DLD1 (cell line): ENCODE data around the gene SNX5.

ENCODE experiments used
- in situ Hi-C: cut with HindIII; loops from 2 replicates; pipeline ENCODE4 v1.10.0; 2017; ENCODE audit warnings: low sequenced_read_pairs

The SNX5 gene

GRCh38 chr20:17993546-17993945 is 25.0 kb upstream of the SNX5 start:
- in situ Hi-C loops: no loop called here

- in situ Hi-C loops: no loop called here
These were observed 24.4 kb upstream of the SNX5 start for GRCh38 chr20:17992847-17993513.

DNA sequence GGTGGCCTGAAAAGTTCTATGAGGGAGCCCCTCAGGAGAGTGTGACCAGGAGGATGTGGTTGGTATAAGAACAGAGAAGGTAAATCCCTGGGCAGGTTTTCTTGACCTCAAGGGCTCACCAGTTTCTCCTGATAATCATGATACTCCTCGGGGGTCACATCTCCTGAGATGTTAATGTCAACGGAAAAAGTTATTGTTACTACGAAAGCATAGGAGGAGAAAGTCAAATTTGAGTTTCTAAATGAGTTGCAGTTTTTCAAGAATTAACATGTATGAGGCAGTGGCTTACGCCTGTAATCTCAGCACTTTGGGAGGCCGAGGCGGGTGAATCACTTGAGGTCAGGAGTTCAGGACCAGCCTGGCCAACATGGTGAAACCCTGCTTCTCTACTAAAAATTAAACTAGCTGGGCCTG is 23.6 kb upstream of the SNX5 start:
- in situ Hi-C loops: no loop called here

GRCh38 chr20:17990278-17990972 is 21.8 kb upstream of the SNX5 start:
- in situ Hi-C loops: no loop called here

DNA sequence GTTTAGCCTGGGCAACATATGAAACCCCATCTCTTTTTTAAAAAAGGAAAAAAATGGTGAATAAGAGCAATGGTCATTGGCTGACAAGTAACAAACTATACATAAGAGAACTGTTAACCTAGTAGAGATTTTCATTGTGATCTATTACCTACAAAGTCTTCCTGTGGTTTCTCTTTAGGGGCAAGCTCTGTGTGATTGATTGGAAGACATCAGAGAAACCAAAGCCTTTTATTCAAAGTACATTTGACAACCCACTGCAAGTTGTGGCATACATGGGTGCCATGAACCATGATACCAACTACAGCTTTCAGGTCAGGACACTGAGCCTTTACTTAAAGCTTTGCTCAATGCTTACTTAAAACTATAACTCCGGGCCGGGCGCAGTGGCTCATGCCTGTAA is 19.4 kb upstream of the SNX5 start:
- in situ Hi-C loops: no loop called here

DNA sequence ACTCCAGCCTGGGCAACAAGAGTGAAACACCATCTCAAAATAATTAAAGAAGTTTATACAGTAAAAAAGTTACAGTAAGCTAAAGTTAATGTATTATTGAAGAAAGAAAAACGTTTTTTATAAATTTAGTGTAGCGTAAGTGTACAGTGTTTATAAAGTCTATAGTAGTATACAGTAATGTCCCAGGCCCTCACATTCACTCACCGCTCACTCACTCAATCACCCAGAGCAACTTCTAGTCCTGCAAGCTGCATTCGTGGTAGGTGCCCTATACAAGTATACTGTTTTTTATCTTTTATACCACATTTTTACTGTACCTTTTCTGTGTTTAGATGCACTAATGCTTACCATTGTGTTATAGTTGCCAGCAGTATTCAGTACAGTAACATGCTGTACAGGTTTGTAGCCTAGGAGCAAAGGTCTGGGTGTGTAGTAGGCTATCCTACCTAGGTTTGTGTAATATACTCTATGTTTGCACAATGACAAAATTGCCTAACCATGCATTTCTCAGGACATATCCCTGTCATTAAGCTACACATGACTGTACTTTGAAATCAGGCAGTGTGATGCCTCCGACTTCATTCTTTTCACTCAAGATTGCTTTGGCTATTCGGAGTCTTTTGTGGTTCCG is 16.9 kb upstream of the SNX5 start:
- in situ Hi-C loops: no loop called here

- in situ Hi-C loops: no loop called here
These were observed 7.7 kb upstream of the SNX5 start for GRCh38 chr20:17976305-17976704.

- in situ Hi-C loops: no loop called here
These were observed 3.5 kb upstream of the SNX5 start for GRCh38 chr20:17972121-17972520.

- in situ Hi-C loops: no loop called here
These were observed 2.9 kb upstream of the SNX5 start for GRCh38 chr20:17971300-17972013.

- in situ Hi-C loops: no loop called here
These were observed 1.4 kb upstream of the SNX5 start for GRCh38 chr20:17969884-17970409.

DNA sequence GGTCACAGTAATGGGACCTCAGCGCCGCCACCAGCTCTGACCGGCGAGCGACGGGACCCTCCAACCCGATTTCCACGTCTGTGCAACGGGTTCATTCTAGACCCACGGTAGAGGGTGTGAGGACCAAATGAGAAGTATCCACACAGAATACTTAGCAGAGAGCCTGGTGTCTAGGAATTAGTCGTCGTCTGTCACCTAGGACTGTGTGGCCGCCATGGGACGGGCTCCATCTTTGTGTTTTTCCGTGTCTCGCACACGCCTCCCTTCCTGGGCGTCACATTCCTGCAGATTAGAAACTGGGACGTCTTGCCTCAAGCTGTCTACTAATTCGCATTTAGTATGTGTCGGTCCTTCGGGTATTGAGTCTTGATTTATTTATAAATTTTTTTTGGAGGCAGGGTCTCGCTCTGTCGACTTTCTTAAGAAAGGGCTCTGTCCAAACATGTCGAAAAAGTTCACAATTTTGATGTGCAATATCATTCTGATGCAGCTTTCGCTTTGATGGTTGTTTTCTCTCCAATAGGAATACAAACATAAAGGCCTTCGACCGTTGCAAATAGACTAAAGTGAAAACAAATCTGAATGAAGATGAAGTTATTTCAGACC is 787 bp upstream of the SNX5 start:
- in situ Hi-C loops: no loop called here

DNA sequence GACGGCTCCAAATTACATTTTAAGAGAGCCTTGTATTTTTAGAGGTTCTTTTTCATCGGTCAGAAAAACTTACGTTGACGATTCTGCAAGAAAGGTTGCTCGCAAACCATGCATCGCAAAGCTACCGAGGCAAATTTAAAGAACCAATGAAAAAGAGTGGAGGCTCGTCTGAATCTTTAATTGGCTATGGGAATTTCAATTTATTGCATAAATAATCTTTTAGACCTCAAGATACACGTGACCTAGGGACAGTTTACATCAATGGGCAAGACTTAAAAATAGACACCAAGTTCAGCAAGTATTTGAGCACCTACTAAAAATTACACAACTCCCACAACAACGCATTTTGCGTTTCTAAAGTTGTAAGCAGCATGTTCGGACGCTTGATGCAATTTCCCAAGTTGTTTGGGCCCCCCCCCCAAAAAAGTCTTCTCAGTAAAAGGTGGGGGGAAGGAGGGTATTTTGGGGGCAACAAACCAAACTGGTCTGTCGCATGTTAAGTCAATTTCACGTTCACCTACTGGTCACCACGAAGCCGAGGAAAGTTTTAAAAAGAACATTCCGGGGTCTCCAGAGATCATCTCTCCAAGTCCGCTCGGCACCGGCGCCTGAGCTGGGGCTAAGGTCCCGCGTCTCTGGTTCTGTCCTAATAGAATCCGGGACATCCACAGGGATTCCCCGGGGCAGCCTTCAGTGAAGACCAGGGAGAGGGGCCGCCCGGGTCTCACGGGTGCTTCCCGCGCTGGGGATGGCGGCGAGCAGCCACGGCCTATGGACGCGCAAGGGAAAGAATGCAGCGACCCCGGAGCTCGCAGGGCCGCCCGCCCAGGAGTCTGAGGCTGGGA is 851 bp downstream of the SNX5 start:
- in situ Hi-C loops: no loop called here

DNA sequence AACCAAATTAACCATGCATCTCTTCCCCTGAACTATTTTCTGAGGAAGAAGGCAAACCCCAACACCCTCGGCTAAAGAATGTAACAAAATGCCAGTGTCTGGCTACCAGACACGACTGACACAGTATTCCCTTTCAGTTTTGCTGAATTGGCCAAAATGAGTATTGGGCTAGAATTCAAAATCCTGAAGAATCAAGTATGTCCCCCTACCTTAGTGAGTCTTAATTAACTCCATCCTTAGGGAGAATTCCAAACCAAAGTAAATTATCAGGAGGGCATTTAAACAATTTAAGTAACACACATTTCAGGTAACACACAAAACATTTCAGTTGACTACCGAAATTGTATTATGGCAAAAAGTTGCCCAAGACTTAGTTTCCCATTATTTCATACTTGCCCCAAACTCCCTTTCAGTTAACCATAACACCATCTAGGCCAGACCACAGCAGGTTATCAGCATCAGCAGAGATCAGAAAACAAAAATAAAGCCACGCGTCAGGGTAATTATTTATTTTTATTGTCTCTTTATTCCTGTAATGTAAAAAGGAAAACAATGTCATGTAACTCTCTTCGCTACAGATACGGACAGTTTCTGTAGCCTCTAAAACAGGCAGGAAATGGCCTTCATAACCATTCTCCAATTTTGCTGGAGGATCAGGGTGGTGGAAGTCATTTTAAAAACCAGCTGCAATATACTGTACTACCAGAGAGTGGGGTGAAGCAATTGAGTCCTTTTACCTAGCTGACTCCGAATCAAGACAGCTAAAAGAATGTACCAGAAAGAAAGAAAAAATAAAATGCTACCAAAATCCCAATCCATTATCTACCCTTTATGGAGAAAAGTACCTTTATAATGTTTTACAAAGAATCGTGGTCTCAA is 1.9 kb downstream of the SNX5 start:
- in situ Hi-C loops: no loop called here

DNA sequence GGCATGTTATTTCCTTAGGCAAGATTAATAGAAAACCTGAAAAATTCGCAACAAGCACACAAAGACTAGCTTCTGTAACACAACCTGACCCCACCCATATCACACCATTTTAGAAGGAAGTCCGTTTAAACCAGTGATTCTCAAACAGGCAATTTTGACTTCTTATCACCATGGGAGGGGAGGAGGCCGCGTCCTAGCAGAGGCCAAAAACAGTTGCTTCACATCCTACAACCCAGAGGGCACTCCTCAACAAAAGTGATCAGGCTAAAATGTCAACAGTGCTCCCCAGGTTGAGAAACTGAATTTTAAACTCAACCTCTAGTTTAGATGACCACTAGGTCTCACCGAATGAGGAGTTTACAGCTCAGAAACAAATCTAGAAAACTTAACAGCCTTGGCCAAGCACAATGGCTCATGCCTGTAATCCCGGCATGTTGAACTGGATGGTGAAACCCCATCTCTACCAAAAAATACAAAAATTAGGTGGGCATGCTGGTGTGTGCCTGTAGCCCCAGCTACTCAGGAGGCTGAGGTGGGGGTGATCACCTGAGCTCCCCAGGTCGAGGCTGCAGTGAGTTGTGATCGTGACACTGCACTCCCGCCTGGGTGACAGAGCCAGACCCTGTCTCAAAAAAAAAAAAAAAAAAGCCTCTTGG is 3.4 kb downstream of the SNX5 start:
- in situ Hi-C loops: no loop called here

GRCh38 chr20:17964632-17965031 is 4.0 kb downstream of the SNX5 start:
- in situ Hi-C loops: no loop called here

DNA sequence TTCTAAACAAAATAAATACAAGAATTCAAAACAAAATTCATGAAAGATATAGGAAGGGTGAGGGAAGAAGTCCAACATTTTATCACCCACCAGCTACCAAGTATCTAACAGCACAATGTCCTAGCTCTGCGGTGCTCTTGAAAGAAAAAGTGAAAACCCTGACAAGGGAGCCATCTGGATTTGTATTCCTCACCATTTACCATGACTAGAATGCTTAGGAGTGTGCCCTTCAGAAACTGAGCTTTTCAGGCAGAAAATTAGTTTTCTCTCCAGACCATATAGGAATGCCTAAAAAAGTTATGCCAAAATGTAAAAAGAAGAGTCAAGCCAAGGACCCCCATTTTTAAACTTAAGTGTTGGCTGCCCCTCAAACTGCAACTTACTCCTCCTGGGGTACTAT is 4.5 kb downstream of the SNX5 start:
- in situ Hi-C loops: no loop called here

GRCh38 chr20:17963114-17963897 is 5.3 kb downstream of the SNX5 start:
- in situ Hi-C loops: no loop called here

DNA sequence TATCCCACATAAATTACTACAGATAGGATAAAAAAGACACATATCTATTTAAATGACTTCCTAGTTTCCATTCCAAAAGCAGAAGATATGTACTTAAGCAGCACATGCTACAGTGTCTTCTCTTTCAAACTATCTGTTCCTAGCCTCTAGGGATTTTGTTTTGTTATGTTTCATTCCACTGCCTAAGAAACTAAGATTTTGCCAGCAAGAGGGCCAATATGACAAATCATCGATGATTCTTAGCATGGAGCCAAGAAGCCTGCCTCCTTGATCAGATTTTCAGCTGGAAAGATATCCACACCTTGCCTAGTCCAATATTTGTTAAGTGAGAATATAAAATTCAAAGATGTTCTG is 7.0 kb downstream of the SNX5 start:
- in situ Hi-C loops: no loop called here
